H1 (cell line): ENCODE results near the gene CTSC. TPM values are rescaled to one million over a fixed set of nuclear protein-coding genes. Genes with fewer than 3 reads are reported as not detected.

ENCODE experiments used
- CTCF ChIA-PET: fragments of 300-600 bp; sonication (Branson Sonifier 250); formaldehyde crosslinking; loops from one replicate; lab custom pipeline; 2021; ENCODE audit not compliant: partially characterized antibody; lab: Charles Lee
- POLR2A ChIA-PET: fragments of 300-600 bp; sonication (Branson Sonifier 250); formaldehyde crosslinking; loops from one replicate; lab custom pipeline; 2021; ENCODE audit warnings: inconsistent platforms; ENCODE audit not compliant: partially characterized antibody; lab: Charles Lee
- DNase-seq, 2 experiments: peaks; one replicate each; pipeline versions ENCODE4 v3.0.0 to v3.0.0-alpha.2; 2010 to 2022; ENCODE audit warnings: low spot score in 2 of 2, low read depth in 1 of 2, mixed read lengths in 1 of 2
- FAIRE-seq: peaks from 2 replicates; lab custom pipeline; 2011; peaks lifted over from hg19 to GRCh38; lab: Jason Lieb, UNC
- H2AFZ ChIP-seq: 2 replicates; pipeline ENCODE4 v1.8.1; 2012; ENCODE audit warnings: low read length, inconsistent platforms
- H2AK5ac ChIP-seq: 2 replicates; pipeline ENCODE4 v1.6.1; 2013; ENCODE audit warnings: low read depth, low read length
- H2BK120ac ChIP-seq: replicated peaks from 2 replicates; pipeline ENCODE3; 2013; ENCODE audit warnings: low read depth, low read length, inconsistent platforms
- H2BK12ac ChIP-seq: 2 replicates; pipeline ENCODE4 v1.6.1; 2013; ENCODE audit warnings: low read depth, low read length
- H2BK15ac ChIP-seq: 2 replicates; pipeline ENCODE4 v1.6.1; 2013; ENCODE audit warnings: low read length
- H2BK20ac ChIP-seq: 2 replicates; pipeline ENCODE4 v1.6.1; 2013; ENCODE audit warnings: low read length
- H2BK5ac ChIP-seq: 2 replicates; pipeline ENCODE4 v1.6.1; 2013; ENCODE audit warnings: low read depth, low read length
- H3K14ac ChIP-seq: 2 replicates; pipeline ENCODE4 v1.6.1; 2013; ENCODE audit warnings: inconsistent platforms; ENCODE audit not compliant: insufficient read length
- H3K18ac ChIP-seq: 2 replicates; pipeline ENCODE4 v1.6.1; 2013; ENCODE audit warnings: low read length; ENCODE audit errors: extremely low read depth
- H3K23ac ChIP-seq: 2 replicates; pipeline ENCODE4 v1.6.1; 2013; ENCODE audit warnings: inconsistent platforms; ENCODE audit not compliant: insufficient read length
- H3K23me2 ChIP-seq: 2 replicates; pipeline ENCODE4 v1.6.1; 2013; ENCODE audit warnings: low read depth, low read length
- H3K27ac ChIP-seq: 2 replicates; pipeline ENCODE4 v1.6.1; 2011; ENCODE audit warnings: low read depth, low read length, inconsistent platforms
- H3K27me3 ChIP-seq, 4 experiments: replicated peaks in 1 of 4; 1 replicate in 1 of 4; 2 replicates in 3 of 4; pipeline versions ENCODE4 v1.6.1 to v1.8.1; 2011 to 2013; ENCODE audit warnings: low read length in 3 of 4, mild to moderate bottlenecking in 3 of 4, inconsistent platforms in 2 of 4, mixed read lengths in 2 of 4, moderate library complexity in 1 of 4; ENCODE audit not compliant: control insufficient read depth in 3 of 4, insufficient read depth in 3 of 4; ENCODE audit errors: extremely low read depth in 1 of 4
- H3K36me3 ChIP-seq, 4 experiments: 2 replicates each; pipeline versions ENCODE4 v1.6.1 to v1.8.1; 2011 to 2013; ENCODE audit warnings: mild to moderate bottlenecking in 4 of 4, low read length in 3 of 4, moderate library complexity in 2 of 4, control low read depth in 1 of 4, inconsistent platforms in 1 of 4; ENCODE audit not compliant: insufficient read depth in 4 of 4, control insufficient read depth in 2 of 4
- H3K4ac ChIP-seq: replicated peaks from 2 replicates; pipeline ENCODE3; 2013; ENCODE audit warnings: low read length, low read depth, mixed read lengths, inconsistent platforms; ENCODE audit not compliant: insufficient read length
- H3K4me1 ChIP-seq, 4 experiments: replicated peaks in 1 of 4; 1 replicate in 1 of 4; 2 replicates in 3 of 4; pipeline versions ENCODE4 v1.6.1 to v1.8.1; 2011 to 2013; ENCODE audit warnings: low read length in 3 of 4, inconsistent platforms in 2 of 4, mixed read lengths in 1 of 4; ENCODE audit not compliant: insufficient read depth in 4 of 4, control insufficient read depth in 3 of 4
- H3K4me2 ChIP-seq, 2 experiments: 2 replicates each; pipeline versions ENCODE4 v1.6.1 to v1.8.1; 2011 to 2013; ENCODE audit warnings: low read depth in 2 of 2, low read length in 2 of 2, control low read depth in 1 of 2, inconsistent platforms in 1 of 2, mild to moderate bottlenecking in 1 of 2; ENCODE audit not compliant: insufficient read depth in 1 of 2
- H3K4me3 ChIP-seq, 4 experiments: fragments of 200-600, 300-600 bp in 1 of 4; sonication (generic), shearing (Covaris generic), sonication (Bioruptor Twin) in 1 of 4; 2 replicates each; pipeline versions ENCODE4 v1.5.1 to v1.8.1; 2011 to 2016; ENCODE audit warnings: low read length in 4 of 4, low read depth in 3 of 4, control low read depth in 2 of 4, inconsistent platforms in 2 of 4, mild to moderate bottlenecking in 2 of 4, mixed read lengths in 1 of 4, moderate library complexity in 1 of 4; ENCODE audit not compliant: insufficient read depth in 2 of 4; ENCODE audit errors: extremely low read depth in 1 of 4
- H3K56ac ChIP-seq: replicated peaks from 2 replicates; pipeline ENCODE3; 2013; ENCODE audit warnings: low read depth, mild to moderate bottlenecking, mixed read lengths, low read length, inconsistent platforms; ENCODE audit not compliant: insufficient read length
- H3K79me1 ChIP-seq: 2 replicates; pipeline ENCODE4 v1.6.1; 2013; ENCODE audit warnings: low read depth, low read length, control low read depth
- H3K79me2 ChIP-seq, 2 experiments: 2 replicates each; pipeline versions ENCODE4 v1.6.1 to v1.8.1; 2012 to 2013; ENCODE audit warnings: low read length in 2 of 2, mild to moderate bottlenecking in 2 of 2, inconsistent platforms in 1 of 2; ENCODE audit not compliant: insufficient read depth in 2 of 2, control insufficient read depth in 1 of 2
- H3K9ac ChIP-seq, 4 experiments: replicated peaks in 1 of 4; 1 replicate in 1 of 4; 2 replicates in 3 of 4; pipeline versions ENCODE4 v1.6.1 to v1.8.1; 2011 to 2013; ENCODE audit warnings: low read depth in 3 of 4, low read length in 3 of 4, control low read depth in 2 of 4, mild to moderate bottlenecking in 2 of 4, moderate library complexity in 2 of 4, inconsistent platforms in 1 of 4; ENCODE audit errors: extremely low read depth in 1 of 4
- H3K9me3 ChIP-seq, 2 experiments: 2 replicates each; pipeline versions ENCODE4 v1.6.1 to v1.8.1; 2012 to 2013; ENCODE audit warnings: mild to moderate bottlenecking in 2 of 2, moderate library complexity in 2 of 2, control low read depth in 1 of 2, inconsistent platforms in 1 of 2, low read depth in 1 of 2, low read length in 1 of 2, mixed read lengths in 1 of 2; ENCODE audit not compliant: insufficient read depth in 2 of 2
- H4K20me1 ChIP-seq, 2 experiments: replicated peaks in 1 of 2; 2 replicates each; pipeline versions ENCODE3 to v1.8.1; 2011 to 2013; ENCODE audit warnings: inconsistent platforms in 2 of 2, low read length in 2 of 2, mild to moderate bottlenecking in 1 of 2; ENCODE audit not compliant: insufficient read depth in 2 of 2, control insufficient read depth in 1 of 2
- H4K5ac ChIP-seq: 2 replicates; pipeline ENCODE4 v1.6.1; 2013; ENCODE audit warnings: low read length, low read depth, mixed read lengths, inconsistent platforms; ENCODE audit not compliant: insufficient read length
- H4K8ac ChIP-seq: 2 replicates; pipeline ENCODE4 v1.8.0; 2013; ENCODE audit warnings: mild to moderate bottlenecking, moderate library complexity, low read length, inconsistent platforms; ENCODE audit not compliant: insufficient read depth; ENCODE audit errors: extremely low read depth
- H4K91ac ChIP-seq: replicated peaks from 2 replicates; pipeline ENCODE3; 2013; ENCODE audit warnings: low read length, mixed read lengths, inconsistent platforms; ENCODE audit not compliant: insufficient read length
- CTCF ChIP-seq, 3 experiments: IDR thresholded peaks; 1 replicate in 2 of 3; 2 replicates in 1 of 3; pipeline versions ENCODE4 v1.5.1 to v1.6.1; 2011; ENCODE audit warnings: low read length in 3 of 3, mild to moderate bottlenecking in 3 of 3, inconsistent platforms in 2 of 3, low read depth in 1 of 3, moderate library complexity in 1 of 3; ENCODE audit not compliant: insufficient read depth in 1 of 3; ENCODE audit errors: control extremely low read depth in 1 of 3
- POLR2A ChIP-seq, 2 experiments: IDR thresholded peaks; 1 replicate in 1 of 2; 2 replicates in 1 of 2; pipeline ENCODE4 v1.6.1; 2011; ENCODE audit warnings: low read depth in 2 of 2, low read length in 2 of 2, mild to moderate bottlenecking in 2 of 2; ENCODE audit errors: control extremely low read depth in 1 of 2
- TEAD4 ChIP-seq: IDR thresholded peaks from 2 replicates; pipeline ENCODE4 v1.6.1; 2012; ENCODE audit warnings: low read depth, low read length, inconsistent platforms, mixed read lengths
- WGBS, 2 experiments: shearing (Covaris generic) in 1 of 2; methylation state at CpG; one replicate each; pipeline versions ENCODE4 v1.1.6 to v1.1.7; 2013 to 2015; ENCODE audit warnings: low lambda C conversion rate in 2 of 2, mixed read lengths in 2 of 2, inconsistent platforms in 1 of 2, low coverage in 1 of 2, missing lambda C conversion rate in 1 of 2; ENCODE audit not compliant: insufficient replicate concordance in 2 of 2, insufficient coverage in 1 of 2, insufficient read length in 1 of 2; ENCODE audit errors: extremely low coverage in 1 of 2, missing lambda C conversion rate in 1 of 2; 5-methylcytosine and 5-hydroxymethylcytosine counted together
- polyA plus RNA-seq, 7 experiments: library from polyadenylated mRNA; depleted of rRNA in 3 of 7; stranded (reverse) in 5 of 7; unstranded in 2 of 7; fragments of >200 nt in 5 of 7; fragments of 200-250 nt in 2 of 7; gene quantifications; 1 replicate in 5 of 7; 2 replicates in 1 of 7; 4 replicates in 1 of 7; pipeline versions ENCODE4 v1.2.1 to v1.2.3, GENCODE V29; 2011 to 2013; ENCODE audit warnings: missing spikeins in 2 of 7, mixed read lengths in 2 of 7
- total RNA-seq: library from RNA; stranded (reverse); fragmentation: NEBNext Ultra II Directional; extraction: Animal tissue kit (Norgen Biotek cat#: 25700); gene quantifications from 2 replicates; pipeline ENCODE4 v1.2.1, GENCODE V29; 2021

CTSC gene
- total and polyA plus RNA-seq, 2 of the 8 experiments (the other 6 are each of a cell fraction or from before 2014, with no cell fraction given), result 347 to 369 TPM

- Histone ChIP-seq H3K9me3 (no peaks in the 10 kb centered on the region), H2BK15ac (no peak overlapping the region), H4K20me1 (peaks cover 15 to 24% of the 10 kb centered on the region in 2 experiments), H3K9ac (no peak overlapping the region), H2AFZ (no peak overlapping the region), H3K23me2 (peaks cover 2% of the 10 kb centered on the region; the same call in 1 of the 2 replicates), H4K5ac (no peak overlapping the region), H3K79me2 (peaks cover 11 to 99% of the 10 kb centered on the region in 2 experiments), H3K27me3 (no peaks in the 10 kb centered on the region), H4K8ac (no peak overlapping the region), H3K79me1 (peaks cover 7% of the 10 kb centered on the region; the same call in 1 of the 2 replicates), H2BK20ac (no peak overlapping the region), H3K36me3 (peaks cover 19 to 91% (median 50%) of the 10 kb centered on the region in 4 experiments; a peak in 7 of 8 replicates), H3K18ac (no peak overlapping the region), H2BK12ac (no peak overlapping the region), H3K4me1 (peaks cover 4 to 17% (median 11%) of the 10 kb centered on the region in 4 experiments; a peak in 5 of 7 replicates), H3K4me3 (no peak overlapping the region; a peak in 1 of 8 replicates), H2BK120ac (no peak overlapping the region), H2BK5ac (no peak overlapping the region), H3K23ac (no peak overlapping the region), H3K4ac (no peak overlapping the region), H3K14ac (no peak overlapping the region), H4K91ac (no peak overlapping the region), H3K27ac (no peak overlapping the region), H2AK5ac (no peak overlapping the region), H3K56ac (no peak overlapping the region), H3K4me2 (no peak overlapping the region; a peak in 1 of 4 replicates)
- 85% methylated on average over 5 of the region's 5 CpGs; no CpG with 5 or more reads in 1 of the 2 experiments for WGBS, 2 experiments
- FAIRE-seq (peak; percentile 28), DNase-seq (no peak)
- POLR2A ChIA-PET, result interaction anchor here (0.7 to 5.8 kb wide), 8 partner anchors 9 to 175 kb away, joined by 3 to 38 read pairs (median 4); no protein-coding TSS in a partner anchor
- CTCF ChIA-PET, result interaction anchor here (0.8 to 1.3 kb wide), 3 partner anchors 11 to 30 kb away, joined by 3 to 4 read pairs (median 3); no protein-coding TSS in a partner anchor
- TF ChIP-seq CTCF (IDR thresholded peaks at IDR 0.05; ENCODE audit: control extremely low read depth in 1 of 3, insufficient read depth in 1 of 3, low read depth in 1 of 3, low read length in 3 of 3) (no peak), TEAD4 (peak; percentile 55), POLR2A (IDR thresholded peaks at IDR 0.05; ENCODE audit: control extremely low read depth in 1 of 2, low read depth in 2 of 2, low read length in 2 of 2) (peak; percentile 51 to 61)
Observed at GRCh38 chr11:88330826-88331428, 6.6 kb downstream of the CTSC start.
